Activated T-cell treated with anti-CD3 and anti-CD28 coated beads, Interleukin-2, amount 50 U/mL, for 24 hours (primary cell): ENCODE results near the gene HAPLN1.

ENCODE experiments used
- DNase-seq: peaks from one replicate; pipeline ENCODE4 v3.0.0-alpha.2; 2020
- H3K27ac Mint-ChIP-seq: 2 replicates; pipeline ENCODE4 v1.8.0; 2020; ENCODE audit warnings: mild to moderate bottlenecking, mixed read lengths
- H3K27me3 Mint-ChIP-seq: 2 replicates; pipeline ENCODE4 v1.8.0; 2020; ENCODE audit warnings: mixed read lengths
- H3K36me3 Mint-ChIP-seq: 2 replicates; pipeline ENCODE4 v1.8.0; 2020; ENCODE audit warnings: low read depth, mixed read lengths
- H3K4me1 Mint-ChIP-seq: 2 replicates; pipeline ENCODE4 v1.8.0; 2020; ENCODE audit warnings: low read depth, mixed read lengths
- H3K4me3 Mint-ChIP-seq: 2 replicates; pipeline ENCODE4 v1.8.0; 2020; ENCODE audit warnings: mild to moderate bottlenecking, moderate library complexity, mixed read lengths
- H3K9me3 Mint-ChIP-seq: 2 replicates; pipeline ENCODE4 v1.8.0; 2020; ENCODE audit warnings: mixed read lengths

The HAPLN1 gene

GRCh38 chr5:83639911-83640310, 80.7 kb downstream of the HAPLN1 start:
- peaks cover 18% of the 10 kb centered on the region for H3K27me3 Mint-ChIP-seq
- no peak overlapping the region for H3K4me3 Mint-ChIP-seq
- H3K9me3 Mint-ChIP-seq = no peaks in the 10 kb centered on the region
- H3K4me1 Mint-ChIP-seq = no peaks in the 10 kb centered on the region
- H3K36me3 Mint-ChIP-seq = no peaks in the 10 kb centered on the region
- H3K27ac Mint-ChIP-seq = no peak overlapping the region
- no peak for DNase-seq

GRCh38 chr5:83636156-83636555, 84.5 kb downstream of the HAPLN1 start:
- Mint-ChIP-seq H3K27ac (no peak overlapping the region), H3K9me3 (no peaks in the 10 kb centered on the region), H3K4me1 (no peaks in the 10 kb centered on the region), H3K27me3 (peaks cover 15% of the 10 kb centered on the region), H3K4me3 (no peak overlapping the region), H3K36me3 (no peaks in the 10 kb centered on the region)
- no peak for DNase-seq

DNA sequence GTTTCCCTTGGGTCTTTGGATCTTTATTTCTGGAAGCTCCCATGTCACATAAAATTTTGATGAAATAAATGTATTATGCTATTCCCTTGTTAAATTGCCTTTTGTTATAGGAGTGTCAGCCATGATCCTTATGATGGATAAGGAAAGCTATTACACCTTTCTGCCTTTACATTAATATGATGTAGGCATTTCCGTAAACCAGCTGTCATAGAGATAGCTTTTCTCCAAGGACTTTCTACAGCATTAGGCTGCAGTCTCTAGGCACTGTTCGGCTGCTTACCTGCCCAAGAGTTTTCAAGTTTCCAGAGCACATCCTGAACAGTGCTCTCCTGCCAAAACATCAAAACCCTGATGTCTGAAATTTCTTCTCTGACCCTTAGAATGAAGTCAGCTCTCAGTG, 87.4 kb downstream of the HAPLN1 start:
- Mint-ChIP-seq H3K9me3 (no peaks in the 10 kb centered on the region), H3K4me1 (no peaks in the 10 kb centered on the region), H3K4me3 (no peak overlapping the region), H3K27me3 (peaks cover 5% of the 10 kb centered on the region), H3K27ac (no peak overlapping the region), H3K36me3 (no peaks in the 10 kb centered on the region)
- no peak for DNase-seq

DNA sequence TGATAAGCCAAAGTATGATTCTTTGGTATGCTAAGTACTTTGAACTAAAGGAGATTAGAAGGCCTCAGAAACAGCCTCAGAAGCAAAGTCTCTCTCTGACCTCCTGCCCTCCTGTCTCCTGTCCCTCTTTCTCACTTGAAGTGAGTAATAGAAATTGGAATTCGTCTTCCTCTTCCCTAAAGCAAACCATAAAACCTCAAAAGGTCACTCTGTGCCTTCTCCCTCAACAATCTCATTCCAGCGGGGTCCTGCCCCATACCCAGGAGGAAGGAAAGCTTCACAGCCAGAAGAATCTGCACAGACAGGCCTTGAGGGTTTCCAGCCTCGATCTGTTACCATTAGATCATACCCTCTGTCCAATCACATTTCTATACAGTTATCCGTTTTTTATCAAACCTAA, 87.8 kb downstream of the HAPLN1 start:
- H3K9me3 Mint-ChIP-seq = no peaks in the 10 kb centered on the region

GRCh38 chr5:83628360-83628759, 92.3 kb downstream of the HAPLN1 start:
- Mint-ChIP-seq H3K4me1 (no peaks in the 10 kb centered on the region), H3K27ac (no peak overlapping the region), H3K36me3 (no peaks in the 10 kb centered on the region), H3K4me3 (no peak overlapping the region), H3K9me3 (no peaks in the 10 kb centered on the region), H3K27me3 (no peaks in the 10 kb centered on the region)
- DNase-seq = no peak

More for the DNA sequence above, 87.8 kb downstream of the HAPLN1 start:
- Mint-ChIP-seq H3K27me3 (peaks cover 3% of the 10 kb centered on the region), H3K36me3 (no peaks in the 10 kb centered on the region), H3K4me3 (no peak overlapping the region), H3K4me1 (no peaks in the 10 kb centered on the region), H3K27ac (no peak overlapping the region)
- no peak for DNase-seq

- Mint-ChIP-seq H3K27ac (no peak overlapping the region), H3K27me3 (peaks cover 6% of the 10 kb centered on the region), H3K4me1 (no peaks in the 10 kb centered on the region)
These were observed 105.8 kb downstream of the HAPLN1 start for GRCh38 chr5:83614841-83615240.

GRCh38 chr5:83608122-83608521, 112.5 kb downstream of the HAPLN1 start:
- Mint-ChIP-seq H3K4me3 (no peak overlapping the region), H3K36me3 (no peaks in the 10 kb centered on the region), H3K4me1 (no peaks in the 10 kb centered on the region), H3K9me3 (no peaks in the 10 kb centered on the region), H3K27me3 (peaks cover 11% of the 10 kb centered on the region), H3K27ac (no peak overlapping the region)
- no peak for DNase-seq

More at GRCh38 chr5:83614841-83615240, 105.8 kb downstream of the HAPLN1 start:
- DNase-seq = no peak
- peaks cover 9% of the 10 kb centered on the region for H3K9me3 Mint-ChIP-seq
- no peak overlapping the region for H3K4me3 Mint-ChIP-seq
- H3K36me3 Mint-ChIP-seq = no peaks in the 10 kb centered on the region

DNA sequence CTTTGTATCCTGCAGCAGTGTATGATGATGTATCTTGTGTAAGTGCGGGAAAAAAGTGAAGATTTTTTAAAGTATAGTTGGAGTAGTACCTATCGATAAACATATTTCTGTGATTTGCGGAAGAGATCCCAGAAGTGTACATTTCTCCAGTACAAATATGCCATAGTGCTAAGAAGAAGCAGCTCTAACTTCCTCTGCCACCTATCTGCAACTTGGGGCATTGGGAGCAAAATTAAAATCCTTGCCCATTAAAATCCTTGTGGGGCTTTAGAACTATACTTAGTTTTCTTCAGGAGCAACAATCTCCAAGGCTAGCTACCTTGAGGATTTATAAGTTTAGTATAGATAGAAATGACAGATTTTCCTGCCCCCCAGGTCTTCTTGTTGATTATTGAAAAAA, 125.4 kb downstream of the HAPLN1 start:
- no peaks in the 10 kb centered on the region for H3K9me3 Mint-ChIP-seq
- no peak overlapping the region for H3K27ac Mint-ChIP-seq
- no peaks in the 10 kb centered on the region for H3K36me3 Mint-ChIP-seq
- no peak for DNase-seq
- H3K27me3 Mint-ChIP-seq = no peaks in the 10 kb centered on the region
- H3K4me1 Mint-ChIP-seq = no peaks in the 10 kb centered on the region
- no peak overlapping the region for H3K4me3 Mint-ChIP-seq

- Mint-ChIP-seq H3K36me3 (no peaks in the 10 kb centered on the region), H3K27me3 (peaks cover 5% of the 10 kb centered on the region), H3K4me1 (no peaks in the 10 kb centered on the region), H3K4me3 (no peak overlapping the region), H3K9me3 (no peaks in the 10 kb centered on the region), H3K27ac (no peak overlapping the region)
- no peak for DNase-seq
These were observed 129.7 kb downstream of the HAPLN1 start for GRCh38 chr5:83590966-83591365.

GRCh38 chr5:83589786-83590185, 130.9 kb downstream of the HAPLN1 start:
- no peak for DNase-seq
- Mint-ChIP-seq H3K27me3 (peaks cover 5% of the 10 kb centered on the region), H3K9me3 (no peaks in the 10 kb centered on the region), H3K27ac (no peak overlapping the region), H3K36me3 (no peaks in the 10 kb centered on the region), H3K4me3 (no peak overlapping the region), H3K4me1 (no peaks in the 10 kb centered on the region)
